ENCODE measurements around the gene FGFR2. TPM values are rescaled to one million over a fixed set of nuclear protein-coding genes. Genes with fewer than 3 reads are reported as not detected.
A peak's percentile ranks its signal among the peaks of the same experiment; 100 is the strongest.

The FGFR2 gene
- total RNA-seq, 1 donor from 2014 or later: 204 TPM

DNA sequence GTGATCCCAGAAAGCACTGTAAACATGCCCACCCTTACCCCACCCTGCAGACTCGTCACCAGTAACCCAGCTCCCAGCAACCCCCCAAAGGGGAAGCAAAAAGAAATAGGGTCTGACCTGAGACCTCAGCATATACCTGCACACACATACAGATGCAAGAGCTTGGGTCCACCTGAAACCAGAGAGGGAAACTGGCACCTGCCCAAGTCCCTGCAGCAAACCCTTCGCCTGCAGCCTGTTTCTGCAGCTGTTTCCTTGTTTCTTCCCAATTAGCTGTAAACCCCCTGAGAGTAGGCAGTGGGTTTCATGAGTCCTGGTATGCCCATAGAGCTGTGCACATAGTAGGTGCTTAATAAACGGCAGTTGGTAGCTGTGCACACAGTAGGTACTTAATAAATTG is 140.5 kb downstream of the FGFR2 start:
- DNase-seq (ENCODE audit: low spot score): no peak

DNA sequence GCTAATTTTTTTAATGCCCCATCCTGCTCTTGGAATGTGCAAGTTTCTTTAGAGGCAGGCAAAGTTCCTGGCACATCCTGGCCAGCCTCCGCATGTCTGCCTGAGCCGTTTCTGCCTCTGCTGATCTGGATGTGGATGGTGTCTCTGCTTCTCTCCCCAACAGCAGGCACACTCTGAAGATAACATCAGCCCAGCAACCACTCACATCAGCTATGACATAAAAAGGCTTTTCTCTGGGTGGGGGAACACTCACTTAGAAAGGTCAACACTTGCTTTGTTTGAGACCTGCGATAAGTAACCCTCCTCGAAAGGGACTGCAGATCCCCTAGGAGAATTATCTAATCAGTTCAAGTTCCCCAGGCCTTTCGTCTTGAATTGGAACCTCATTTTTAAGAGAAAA is 142.9 kb downstream of the FGFR2 start:
- peak; percentile 75 for DNase-seq (ENCODE audit: low spot score)

GRCh38 chr10:121454781-121455180 is 143.5 kb downstream of the FGFR2 start:
- no peak for DNase-seq (ENCODE audit: low spot score)

GRCh38 chr10:121453160-121453559 is 145.1 kb downstream of the FGFR2 start:
- no peak for DNase-seq (ENCODE audit: low spot score)

- no peak for DNase-seq (ENCODE audit: low spot score)
Measured at GRCh38 chr10:121452581-121452980, 145.7 kb downstream of the FGFR2 start.

- DNase-seq (ENCODE audit: low spot score): no peak
Measured at GRCh38 chr10:121450247-121450646, 148.0 kb downstream of the FGFR2 start.

GRCh38 chr10:121449482-121449924 is 148.7 kb downstream of the FGFR2 start:
- DNase-seq (ENCODE audit: low spot score): no peak

GRCh38 chr10:121448766-121449421 is 149.3 kb downstream of the FGFR2 start:
- DNase-seq (ENCODE audit: low spot score): no peak

GRCh38 chr10:121444520-121445165 is 153.6 kb downstream of the FGFR2 start:
- DNase-seq (ENCODE audit: low spot score): no peak

DNA sequence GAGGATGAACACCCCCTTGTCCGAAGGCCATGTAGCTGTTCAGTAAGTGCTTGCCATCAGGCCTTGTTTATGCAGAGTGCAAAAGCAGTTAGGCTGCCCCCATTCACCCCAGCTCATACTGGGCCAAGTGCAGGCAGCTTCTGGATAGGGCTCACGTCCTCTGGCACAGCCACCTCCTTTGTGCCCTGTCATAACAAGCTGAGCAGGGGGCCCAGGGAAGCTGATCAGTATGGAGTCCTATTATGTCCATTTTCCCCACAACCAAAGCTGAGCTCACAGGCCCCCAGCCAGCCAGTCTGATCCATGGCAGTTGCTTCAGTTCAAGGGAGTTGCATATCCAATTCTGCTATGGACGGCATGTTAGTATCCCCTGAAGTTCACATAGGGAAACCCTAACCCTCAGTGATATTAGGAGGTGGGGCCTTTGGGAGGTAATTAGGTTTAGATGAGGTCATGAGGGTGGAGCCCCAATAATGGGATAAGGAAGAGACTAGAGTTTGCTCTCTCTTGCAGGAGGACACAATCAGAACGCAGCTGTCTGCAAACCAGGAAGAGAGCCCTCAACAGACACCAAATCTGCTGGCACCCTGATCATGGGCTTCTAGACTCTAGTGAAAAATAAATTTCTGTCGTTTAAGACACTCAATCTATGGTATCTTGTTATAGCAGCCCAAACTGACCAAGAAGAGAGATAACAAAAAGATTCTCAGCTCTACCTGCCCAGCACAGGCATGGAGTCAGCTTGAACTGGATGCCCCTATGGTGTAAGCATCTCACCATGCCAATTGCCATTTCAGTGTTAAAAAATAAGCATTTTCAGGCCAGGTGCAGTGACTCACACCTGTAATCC is 155.9 kb downstream of the FGFR2 start:
- DNase-seq (ENCODE audit: low spot score): no peak

GRCh38 chr10:121440461-121440860 is 157.8 kb downstream of the FGFR2 start:
- DNase-seq (ENCODE audit: low spot score): no peak

GRCh38 chr10:121438333-121438732 is 159.9 kb downstream of the FGFR2 start:
- peak; percentile 59 for DNase-seq (ENCODE audit: low spot score)

DNA sequence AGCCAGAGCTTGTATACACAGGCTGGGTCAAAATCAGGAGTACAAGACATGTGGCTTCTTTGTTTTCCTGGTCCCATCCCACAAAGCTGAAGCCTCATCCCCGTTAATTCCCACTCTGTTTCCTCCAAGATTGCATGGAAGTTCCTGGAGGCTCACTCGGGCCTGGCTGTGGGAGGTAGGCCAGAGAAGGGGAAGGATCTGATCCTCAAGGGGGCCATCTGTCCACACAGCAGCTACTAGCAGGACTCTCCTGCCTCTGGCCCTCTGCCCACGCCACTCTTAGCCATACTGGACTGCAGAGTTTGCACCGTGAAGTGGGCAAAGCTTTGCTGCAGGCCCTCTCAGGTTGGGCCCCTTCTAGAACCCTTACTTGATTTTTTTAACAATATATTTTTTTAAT is 160.6 kb downstream of the FGFR2 start:
- DNase-seq (ENCODE audit: low spot score): peak; percentile 86

DNA sequence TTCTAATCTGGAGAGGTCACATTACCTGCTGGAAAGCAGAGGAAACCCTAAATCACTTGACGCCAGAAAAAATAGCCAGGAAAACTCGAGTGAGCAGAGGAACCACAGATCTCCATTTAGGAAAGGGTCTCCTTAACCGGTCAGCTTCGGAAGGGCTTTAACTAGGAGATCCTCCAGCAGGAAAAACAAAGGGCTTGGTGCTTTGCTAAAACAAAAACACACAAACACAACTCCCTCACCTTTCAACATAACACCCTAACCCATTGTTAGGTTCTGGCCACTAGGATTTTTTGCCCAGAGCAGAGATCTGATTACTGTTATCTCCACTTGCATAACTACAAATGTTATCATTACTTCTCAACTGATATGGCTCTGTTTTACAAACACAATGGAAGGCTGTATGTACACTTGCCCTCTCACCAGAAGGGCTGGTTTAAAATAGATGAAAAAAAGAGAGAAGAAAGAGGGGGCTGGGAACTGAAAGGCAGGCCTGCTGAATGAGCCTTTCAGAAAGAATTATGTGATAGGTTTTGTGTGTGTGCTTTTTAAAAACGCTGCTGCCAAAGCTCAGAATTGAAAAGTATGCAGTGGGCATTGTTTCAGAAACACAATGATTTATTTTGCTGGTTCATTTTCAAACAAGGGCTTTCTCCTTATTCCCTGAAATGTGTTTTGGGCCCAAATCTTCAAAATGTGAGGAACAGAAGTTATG is 161.5 kb downstream of the FGFR2 start:
- DNase-seq (ENCODE audit: low spot score): peak; percentile 48

GRCh38 chr10:121436281-121436629 is 162.0 kb downstream of the FGFR2 start:
- DNase-seq (ENCODE audit: low spot score): no peak

- DNase-seq (ENCODE audit: low spot score): peak; percentile 70
Measured at GRCh38 chr10:121435099-121435875, 163.0 kb downstream of the FGFR2 start.

DNA sequence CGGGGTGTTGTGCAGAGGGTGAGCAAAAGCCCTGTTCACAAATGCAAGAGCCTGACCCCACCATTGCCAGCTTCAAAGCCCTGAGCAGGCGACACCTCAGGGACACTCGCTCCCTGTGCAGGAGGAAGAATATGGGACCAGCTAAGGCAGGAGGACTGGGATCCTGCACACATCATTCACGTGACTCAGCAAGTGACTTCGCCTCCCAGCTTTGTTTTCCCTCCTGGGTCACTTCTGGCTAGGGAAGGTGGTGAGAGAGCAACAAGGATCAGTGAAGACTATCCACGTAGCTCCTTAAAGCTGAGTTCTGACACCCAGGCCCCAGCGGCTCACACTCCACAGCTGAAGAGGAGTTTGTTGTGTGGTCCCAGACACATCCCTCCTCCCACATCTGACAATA is 164.3 kb downstream of the FGFR2 start:
- DNase-seq (ENCODE audit: low spot score): no peak

DNA sequence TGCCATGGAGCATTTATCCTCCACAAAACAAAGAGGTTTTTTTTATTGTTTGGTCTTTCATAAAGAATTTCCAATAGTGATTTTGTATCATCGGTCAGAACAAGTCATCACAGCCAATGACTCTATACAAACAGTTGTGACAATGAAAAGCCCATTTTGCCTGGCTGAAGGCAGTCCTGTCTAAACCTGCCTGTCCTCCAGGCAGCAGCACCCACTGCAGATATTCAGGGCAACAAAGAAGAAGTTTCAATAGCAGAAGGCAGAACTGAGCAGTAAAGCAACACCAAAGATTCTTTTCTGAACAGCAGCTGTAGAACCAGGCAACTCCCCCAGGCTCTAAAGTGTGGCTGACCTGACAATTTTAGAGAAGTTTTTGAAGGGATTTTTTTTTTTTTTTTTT is 169.4 kb downstream of the FGFR2 start:
- no peak for DNase-seq (ENCODE audit: low spot score)
